CD14-positive monocyte (primary cell): ENCODE results near the gene TSNAX. TPM values are rescaled to one million over a fixed set of nuclear protein-coding genes. Genes with fewer than 3 reads are reported as not detected.
A peak's percentile ranks its signal among the peaks of the same experiment; 100 is the strongest.

Experiments used
- DNase-seq, 3 donors: peaks; one replicate each; pipeline ENCODE4 v3.0.0-alpha.2; 2011 to 2022
- H2AFZ ChIP-seq: 2 replicates; pipeline ENCODE4 v1.6.0; 2012; ENCODE audit warnings: mild to moderate bottlenecking, low read depth, low read length, inconsistent platforms; ENCODE audit not compliant: insufficient read depth, poor library complexity, severe bottlenecking
- H3K27ac ChIP-seq, 2 donors: 1 replicate in 1 of 2; 2 replicates in 1 of 2; pipeline ENCODE4 v1.5.1; 2012 to 2013; ENCODE audit warnings: low read length in 2 of 2, control low read depth in 1 of 2, inconsistent platforms in 1 of 2, low read depth in 1 of 2, mild to moderate bottlenecking in 1 of 2
- H3K27me3 ChIP-seq, 2 donors: one replicate each; pipeline versions ENCODE4 v1.6.0 to v1.6.1; 2011 to 2013; ENCODE audit warnings: low read length in 2 of 2; ENCODE audit not compliant: control insufficient read depth in 2 of 2, insufficient read depth in 2 of 2
- H3K36me3 ChIP-seq, 2 donors: replicated peaks in 1 of 2; 1 replicate in 1 of 2; 2 replicates in 1 of 2; pipeline versions ENCODE4 v1.5.1 to v1.6.1; 2012 to 2013; ENCODE audit warnings: low read length in 2 of 2, control low read depth in 1 of 2, inconsistent platforms in 1 of 2, mild to moderate bottlenecking in 1 of 2; ENCODE audit not compliant: insufficient read depth in 2 of 2, control insufficient read depth in 1 of 2
- H3K4me1 ChIP-seq, 2 donors: 1 replicate in 1 of 2; 2 replicates in 1 of 2; pipeline versions ENCODE4 v1.5.1 to v1.6.1; 2012 to 2013; ENCODE audit warnings: low read length in 2 of 2, control low read depth in 1 of 2, inconsistent platforms in 1 of 2, mild to moderate bottlenecking in 1 of 2, moderate library complexity in 1 of 2; ENCODE audit not compliant: insufficient read depth in 2 of 2, control insufficient read depth in 1 of 2
- H3K4me2 ChIP-seq: replicated peaks from 2 replicates; pipeline ENCODE3; 2012; ENCODE audit warnings: low read length, moderate library complexity, mild to moderate bottlenecking; ENCODE audit not compliant: poor library complexity, severe bottlenecking; ENCODE audit errors: extremely low read depth
- H3K4me3 ChIP-seq, 3 experiments: fragments of 200-600 bp in 1 of 3; sonication (generic) in 1 of 3; replicated peaks in 1 of 3; 1 replicate in 2 of 3; 2 replicates in 1 of 3; pipeline ENCODE4 v1.5.1; 2011 to 2013; ENCODE audit warnings: low read length in 3 of 3, mild to moderate bottlenecking in 3 of 3, control low read depth in 2 of 3, low read depth in 2 of 3, inconsistent platforms in 1 of 3, moderate library complexity in 1 of 3
- H3K79me2 ChIP-seq: 2 replicates; pipeline ENCODE4 v1.6.0; 2012; ENCODE audit warnings: mild to moderate bottlenecking, control low read depth, inconsistent platforms, low read length, moderate library complexity; ENCODE audit not compliant: insufficient read depth
- H3K9ac ChIP-seq: 2 replicates; pipeline ENCODE4 v1.6.0; 2017; ENCODE audit warnings: low read length, mild to moderate bottlenecking; ENCODE audit not compliant: insufficient read depth, poor library complexity, severe bottlenecking
- H3K9me3 ChIP-seq, 2 donors: replicated peaks in 1 of 2; 1 replicate in 1 of 2; 2 replicates in 1 of 2; pipeline versions ENCODE4 v1.5.1 to v1.6.1; 2012 to 2013; ENCODE audit warnings: low read length in 2 of 2, control low read depth in 1 of 2; ENCODE audit not compliant: control insufficient read depth in 1 of 2, insufficient read depth in 1 of 2
- H4K20me1 ChIP-seq: 2 replicates; pipeline ENCODE4 v1.6.0; 2012; ENCODE audit warnings: mild to moderate bottlenecking, low read length, control low read depth, moderate library complexity; ENCODE audit not compliant: insufficient read depth
- H3K27ac Mint-ChIP-seq, 7 donors: one replicate each; pipeline ENCODE4 v1.8.0; 2020; ENCODE audit warnings: mild to moderate bottlenecking in 7 of 7, mixed read lengths in 7 of 7, moderate library complexity in 6 of 7, inconsistent platforms in 2 of 7
- H3K27me3 Mint-ChIP-seq, 3 donors: one replicate each; pipeline ENCODE4 v1.8.0; 2021 to 2022; ENCODE audit warnings: low read depth in 3 of 3, mild to moderate bottlenecking in 3 of 3, mixed read lengths in 3 of 3, moderate library complexity in 3 of 3, inconsistent platforms in 1 of 3
- H3K36me3 Mint-ChIP-seq, 2 donors: one replicate each; pipeline ENCODE4 v1.8.0; 2020; ENCODE audit warnings: mixed read lengths in 2 of 2, inconsistent platforms in 1 of 2, mild to moderate bottlenecking in 1 of 2
- H3K4me1 Mint-ChIP-seq: one replicate; pipeline ENCODE4 v1.8.0; 2020; ENCODE audit warnings: mild to moderate bottlenecking, mixed read lengths
- H3K4me3 Mint-ChIP-seq, 2 donors: one replicate each; pipeline ENCODE4 v1.8.0; 2020; ENCODE audit warnings: mild to moderate bottlenecking in 2 of 2, mixed read lengths in 2 of 2, moderate library complexity in 1 of 2
- H3K9me3 Mint-ChIP-seq, 7 donors: one replicate each; pipeline ENCODE4 v1.8.0; 2020 to 2022; ENCODE audit warnings: mixed read lengths in 7 of 7, mild to moderate bottlenecking in 6 of 7, moderate library complexity in 6 of 7, inconsistent platforms in 2 of 7
- WGBS: methylation state at CpG from one replicate; pipeline ENCODE4 v1.1.5; 2013; ENCODE audit warnings: missing lambda C conversion rate; ENCODE audit not compliant: insufficient coverage; 5-methylcytosine and 5-hydroxymethylcytosine counted together
- intact Hi-C, 2 donors: fragments of 100-400 bp; cut with micrococcal nuclease; formaldehyde crosslinking; loops; one replicate each; pipeline versions ENCODE4 v1.15.0 to v1.15.1; 2023
- polyA plus RNA-seq, 3 donors: library from polyadenylated mRNA; depleted of rRNA in 1 of 3; unstranded in 2 of 3; stranded (reverse) in 1 of 3; fragments of 300-500 nt in 2 of 3; fragments of >200 nt in 1 of 3; fragmentation: Illumina TruSeq in 2 of 3; gene quantifications; 1 replicate in 2 of 3; 2 replicates in 1 of 3; pipeline ENCODE4 v1.2.3, GENCODE V29; 2012 to 2021
- TF ChIP-seq, protein P1 (sequence below): fragments of 200-600 bp; IDR thresholded peaks from one replicate; pipeline ENCODE4 v1.8.0; 2022; ENCODE audit warnings: antibody characterized with exemption, mild to moderate bottlenecking

Gene TSNAX
- polyA plus RNA-seq, 3 donors = 15.6 to 86.9 (median 82.0) TPM

DNA sequence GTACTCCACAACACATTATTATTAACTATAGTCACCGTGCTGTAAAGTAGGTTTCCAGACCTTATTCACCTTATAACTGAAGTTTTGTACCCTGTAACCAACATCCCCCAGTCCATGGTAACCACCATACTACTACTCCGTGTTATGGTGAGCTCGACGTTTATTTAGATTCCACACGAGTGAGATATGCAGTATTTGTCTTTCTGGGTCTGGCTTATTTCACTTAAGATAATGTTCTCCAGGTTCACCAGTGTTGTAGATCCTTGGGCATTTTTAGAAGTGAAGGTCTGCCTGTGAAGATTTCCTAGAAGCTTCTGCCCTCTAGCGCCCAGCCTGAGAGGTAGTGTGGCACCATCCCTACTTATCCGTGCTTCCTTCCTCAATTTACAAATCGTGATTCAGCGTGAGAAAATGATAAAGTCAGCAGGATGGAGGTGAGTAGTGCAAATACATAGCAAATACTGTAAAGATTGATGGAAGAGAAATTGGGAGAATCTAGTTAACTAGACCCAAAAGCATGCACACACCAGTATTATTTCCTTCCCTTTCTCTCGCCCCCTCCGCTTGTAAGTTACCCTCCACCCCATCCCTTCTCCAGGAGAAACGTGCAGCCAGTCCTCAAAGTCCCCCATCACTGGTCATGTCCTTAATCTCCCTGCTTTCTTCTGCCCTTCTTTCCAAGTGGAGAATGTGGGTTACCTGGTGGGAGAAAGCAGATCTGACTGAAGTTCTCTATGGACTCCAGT is 62.2 kb downstream of the TSNAX start:
- Histone ChIP-seq H3K36me3 (no peaks in the 10 kb centered on the region), H3K4me3 (no peak overlapping the region), H3K27me3 (no peaks in the 10 kb centered on the region), H3K79me2 (no peaks in the 10 kb centered on the region), H2AFZ (no peak overlapping the region), H3K4me1 (peaks cover 16 to 19% of the 10 kb centered on the region in 2 donors), H3K9me3 (no peaks in the 10 kb centered on the region), H3K27ac (no peak overlapping the region), H3K9ac (no peak overlapping the region), H4K20me1 (no peaks in the 10 kb centered on the region), H3K4me2 (no peak overlapping the region)
- no CpG with 5 or more reads among the region's 12 CpGs for WGBS
- peak; percentile 59 to 78 (median 69) for DNase-seq
- Mint-ChIP-seq H3K36me3 (no peaks in the 10 kb centered on the region), H3K27ac (peak overlapping the region in 1 of 7 donors; percentile 49), H3K27me3 (peaks cover 2% of the 10 kb centered on the region in 3 donors), H3K9me3 (no peaks in the 10 kb centered on the region), H3K4me1 (peaks cover 19% of the 10 kb centered on the region), H3K4me3 (peak overlapping the region in 1 of 2 donors; percentile 28)
- intact Hi-C loops = loop anchor here (5.0 kb wide), 1 partner anchor 233 kb away; no protein-coding TSS in a partner anchor
- TF ChIP-seq, protein P1, sequence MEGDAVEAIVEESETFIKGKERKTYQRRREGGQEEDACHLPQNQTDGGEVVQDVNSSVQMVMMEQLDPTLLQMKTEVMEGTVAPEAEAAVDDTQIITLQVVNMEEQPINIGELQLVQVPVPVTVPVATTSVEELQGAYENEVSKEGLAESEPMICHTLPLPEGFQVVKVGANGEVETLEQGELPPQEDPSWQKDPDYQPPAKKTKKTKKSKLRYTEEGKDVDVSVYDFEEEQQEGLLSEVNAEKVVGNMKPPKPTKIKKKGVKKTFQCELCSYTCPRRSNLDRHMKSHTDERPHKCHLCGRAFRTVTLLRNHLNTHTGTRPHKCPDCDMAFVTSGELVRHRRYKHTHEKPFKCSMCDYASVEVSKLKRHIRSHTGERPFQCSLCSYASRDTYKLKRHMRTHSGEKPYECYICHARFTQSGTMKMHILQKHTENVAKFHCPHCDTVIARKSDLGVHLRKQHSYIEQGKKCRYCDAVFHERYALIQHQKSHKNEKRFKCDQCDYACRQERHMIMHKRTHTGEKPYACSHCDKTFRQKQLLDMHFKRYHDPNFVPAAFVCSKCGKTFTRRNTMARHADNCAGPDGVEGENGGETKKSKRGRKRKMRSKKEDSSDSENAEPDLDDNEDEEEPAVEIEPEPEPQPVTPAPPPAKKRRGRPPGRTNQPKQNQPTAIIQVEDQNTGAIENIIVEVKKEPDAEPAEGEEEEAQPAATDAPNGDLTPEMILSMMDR = peak; percentile 73

DNA sequence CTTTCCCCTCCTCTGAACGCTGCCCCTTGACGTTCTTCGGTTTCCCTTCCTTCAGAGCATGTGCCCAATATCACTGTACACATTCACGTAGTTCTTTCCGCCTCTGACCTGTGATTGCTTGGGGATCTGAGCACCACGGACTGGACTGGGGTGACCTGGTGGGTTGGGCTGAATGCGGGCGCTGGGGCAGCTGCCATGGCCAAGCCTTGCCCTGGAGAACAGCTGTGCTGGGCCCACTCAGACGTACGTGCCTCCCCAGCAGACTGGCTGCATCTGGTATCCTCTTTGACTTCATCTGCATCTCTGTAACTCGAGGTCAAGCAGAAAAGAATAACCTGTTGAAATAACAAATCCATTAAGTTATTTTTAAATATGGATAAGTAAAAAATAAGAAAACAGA is 63.0 kb downstream of the TSNAX start:
- H3K36me3 Mint-ChIP-seq = no peaks in the 10 kb centered on the region
- H3K4me1 Mint-ChIP-seq = peaks cover 19% of the 10 kb centered on the region
- Histone ChIP-seq H3K27ac (no peak overlapping the region), H4K20me1 (no peaks in the 10 kb centered on the region), H3K4me1 (peaks cover 16 to 19% of the 10 kb centered on the region in 2 donors), H3K9me3 (no peaks in the 10 kb centered on the region), H3K27me3 (no peaks in the 10 kb centered on the region), H3K9ac (no peak overlapping the region), H3K79me2 (no peaks in the 10 kb centered on the region), H3K4me2 (no peak overlapping the region), H3K36me3 (no peaks in the 10 kb centered on the region), H3K4me3 (no peak overlapping the region), H2AFZ (no peak overlapping the region)
- intact Hi-C loops = loop anchor here (5.0 kb wide), 1 partner anchor 234 kb away; no protein-coding TSS in a partner anchor
- H3K27me3 Mint-ChIP-seq = peaks cover 2% of the 10 kb centered on the region in 3 donors
- H3K4me3 Mint-ChIP-seq = no peak overlapping the region
- no peaks in the 10 kb centered on the region for H3K9me3 Mint-ChIP-seq
- TF ChIP-seq, protein P1 = no peak
- no peak for DNase-seq
- no peak overlapping the region for H3K27ac Mint-ChIP-seq
- WGBS = 89% methylated on average over 6 of the region's 11 CpGs
